ENCODE measurements around the gene DHRS7B. TPM values are rescaled to one million over a fixed set of nuclear protein-coding genes. Genes with fewer than 3 reads are reported as not detected.
"Not testable (repeated sequence)": the region's sequence is repeated elsewhere in the genome, so short reads cannot be mapped to it uniquely, and the experiment has no call there.

The DHRS7B gene
- total RNA-seq, 1 donor, result 15.2 TPM

- no peaks in the 10 kb centered on the region for H3K36me3 ChIP-seq (ENCODE audit: insufficient read depth, low read length)
- TF ChIP-seq CTCF (IDR thresholded peaks at IDR 0.05; ENCODE audit: extremely low read depth, low read depth, low read length), result peak; percentile 86
- peak overlapping the region; percentile 91 for H3K4me2 ChIP-seq (ENCODE audit: insufficient read depth, low read length)
- H3K79me2 ChIP-seq (ENCODE audit: insufficient read depth, low read length), result no peaks in the 10 kb centered on the region
- H2AFZ ChIP-seq (ENCODE audit: low read length), result peak overlapping the region; percentile 90
- DNase-seq (ENCODE audit: insufficient read length, low spot score, missing footprints), result peak; percentile 73
- no peaks in the 10 kb centered on the region for H4K20me1 ChIP-seq (ENCODE audit: insufficient read depth, low read length)
- no peak overlapping the region for H3K27ac ChIP-seq (ENCODE audit: low read depth, low read length)
- no peaks in the 10 kb centered on the region for H3K9me3 ChIP-seq (ENCODE audit: low read depth, low read length)
- H3K4me3 ChIP-seq (ENCODE audit: insufficient read depth, low read length), result peak overlapping the region; percentile 63
- H3K27me3 ChIP-seq (ENCODE audit: insufficient read depth, low read length), result peaks cover 22% of the 10 kb centered on the region
- peaks cover 3% of the 10 kb centered on the region for H3K4me1 ChIP-seq (ENCODE audit: insufficient read depth, low read length)
Observed at GRCh38 chr17:21119247-21119918, 7.4 kb upstream of the DHRS7B start.

DNA sequence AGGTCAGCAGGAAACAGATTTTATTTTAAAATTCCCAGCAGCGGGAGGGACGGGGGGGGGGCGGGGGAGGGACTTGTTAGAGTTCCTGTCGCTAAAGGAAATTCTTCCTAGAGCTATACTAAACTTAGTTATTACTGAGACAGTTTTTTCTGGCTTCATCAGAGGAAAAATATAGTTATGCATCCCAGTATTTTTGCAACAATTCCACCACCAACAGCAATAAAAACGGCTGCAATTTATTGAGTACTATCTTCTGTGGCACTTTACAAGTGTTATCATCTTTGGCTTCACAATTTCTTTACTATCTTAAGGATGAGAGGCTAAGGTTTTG lies 6.9 kb upstream of the DHRS7B start:
- Histone ChIP-seq H3K9me3 (ENCODE audit: low read depth, low read length) (no peaks in the 10 kb centered on the region), H4K20me1 (ENCODE audit: insufficient read depth, low read length) (no peaks in the 10 kb centered on the region), H3K27ac (ENCODE audit: low read depth, low read length) (no peak overlapping the region), H2AFZ (ENCODE audit: low read length) (no peak overlapping the region), H3K27me3 (ENCODE audit: insufficient read depth, low read length) (peaks cover 24% of the 10 kb centered on the region), H3K36me3 (ENCODE audit: insufficient read depth, low read length) (no peaks in the 10 kb centered on the region), H3K4me3 (ENCODE audit: insufficient read depth, low read length) (no peak overlapping the region), H3K79me2 (ENCODE audit: insufficient read depth, low read length) (no peaks in the 10 kb centered on the region), H3K4me2 (ENCODE audit: insufficient read depth, low read length) (peak overlapping the region; percentile 91), H3K4me1 (ENCODE audit: insufficient read depth, low read length) (peaks cover 3% of the 10 kb centered on the region)
- TF ChIP-seq CTCF (IDR thresholded peaks at IDR 0.05; ENCODE audit: extremely low read depth, low read depth, low read length), result no peak
- DNase-seq (ENCODE audit: insufficient read length, low spot score, missing footprints), result peak; percentile 44

DNA sequence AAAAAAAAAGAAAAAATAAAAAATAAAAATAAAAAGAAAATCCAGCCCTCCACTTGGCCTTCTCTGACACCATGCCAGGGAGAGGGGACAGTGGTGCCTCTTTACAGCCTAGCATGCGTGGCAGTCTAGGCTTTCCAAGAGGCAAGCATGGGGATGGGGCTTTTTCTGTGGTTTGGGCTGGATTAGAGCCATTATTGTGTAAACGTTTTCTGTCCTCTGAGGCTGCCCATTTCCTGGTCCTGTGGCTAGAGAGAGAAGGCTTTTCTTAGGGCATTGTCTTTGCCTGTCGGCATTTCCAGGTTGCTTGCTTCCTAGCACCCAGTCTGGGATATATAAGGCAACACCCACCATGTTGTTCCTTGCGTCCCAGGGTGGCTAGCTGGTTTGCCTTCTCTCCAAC lies 2.7 kb upstream of the DHRS7B start:
- H3K4me1 ChIP-seq (ENCODE audit: insufficient read depth, low read length), result peaks cover 16% of the 10 kb centered on the region
- H3K9me3 ChIP-seq (ENCODE audit: low read depth, low read length), result no peaks in the 10 kb centered on the region
- no peak for DNase-seq (ENCODE audit: insufficient read length, low spot score, missing footprints)
- no peak overlapping the region for H3K4me3 ChIP-seq (ENCODE audit: insufficient read depth, low read length)
- no peaks in the 10 kb centered on the region for H3K36me3 ChIP-seq (ENCODE audit: insufficient read depth, low read length)
- H4K20me1 ChIP-seq (ENCODE audit: insufficient read depth, low read length), result no peaks in the 10 kb centered on the region
- no peak overlapping the region for H3K27ac ChIP-seq (ENCODE audit: low read depth, low read length)
- no peak overlapping the region for H2AFZ ChIP-seq (ENCODE audit: low read length)
- peaks cover 11% of the 10 kb centered on the region for H3K27me3 ChIP-seq (ENCODE audit: insufficient read depth, low read length)
- H3K4me2 ChIP-seq (ENCODE audit: insufficient read depth, low read length), result no peak overlapping the region
- peaks cover 13% of the 10 kb centered on the region for H3K79me2 ChIP-seq (ENCODE audit: insufficient read depth, low read length)
- TF ChIP-seq CTCF (IDR thresholded peaks at IDR 0.05; ENCODE audit: extremely low read depth, low read depth, low read length), result no peak

- H3K9me3 ChIP-seq (ENCODE audit: low read depth, low read length); H3K27ac ChIP-seq (ENCODE audit: low read depth, low read length); H4K20me1 ChIP-seq (ENCODE audit: insufficient read depth, low read length); H3K4me3 ChIP-seq (ENCODE audit: insufficient read depth, low read length); H3K36me3 ChIP-seq (ENCODE audit: insufficient read depth, low read length); DNase-seq (ENCODE audit: insufficient read length, low spot score, missing footprints); H2AFZ ChIP-seq (ENCODE audit: low read length); H3K4me2 ChIP-seq (ENCODE audit: insufficient read depth, low read length): not testable (repeated sequence)
- Histone ChIP-seq H3K4me1 (ENCODE audit: insufficient read depth, low read length) (peaks cover 13% of the 10 kb centered on the region), H3K27me3 (ENCODE audit: insufficient read depth, low read length) (peaks cover 11% of the 10 kb centered on the region), H3K79me2 (ENCODE audit: insufficient read depth, low read length) (peaks cover 15% of the 10 kb centered on the region)
Observed at GRCh38 chr17:21124517-21124916, 2.2 kb upstream of the DHRS7B start.
